Mesenchymal stem cell (in vitro differentiated cells and primary cell): ENCODE data around the gene FRY.

Experiments
- DNase-seq: peaks from one replicate; pipeline ENCODE4 v3.0.0-alpha.2; 2013
- H2AFZ ChIP-seq: one replicate; pipeline ENCODE4 v1.6.1; 2013; ENCODE audit warnings: low read depth, mild to moderate bottlenecking, control low read depth, inconsistent platforms, low read length, moderate library complexity
- H2AK5ac ChIP-seq: 2 replicates; pipeline ENCODE4 v1.6.1; 2013; ENCODE audit warnings: low read length, moderate library complexity, mild to moderate bottlenecking, inconsistent platforms; ENCODE audit not compliant: severe bottlenecking
- H2BK120ac ChIP-seq: one replicate; pipeline ENCODE4 v1.6.1; 2013; ENCODE audit warnings: low read depth, mild to moderate bottlenecking, inconsistent platforms, low read length, moderate library complexity
- H2BK12ac ChIP-seq, 2 experiments: one replicate each; pipeline ENCODE4 v1.6.1; 2013; ENCODE audit warnings: inconsistent platforms in 2 of 2, low read length in 2 of 2, mild to moderate bottlenecking in 2 of 2, moderate library complexity in 2 of 2, control low read depth in 1 of 2
- H2BK15ac ChIP-seq: one replicate; pipeline ENCODE4 v1.6.1; 2013; ENCODE audit warnings: mild to moderate bottlenecking, low read depth, inconsistent platforms; ENCODE audit not compliant: poor library complexity, severe bottlenecking
- H2BK5ac ChIP-seq: 2 replicates; pipeline ENCODE4 v1.6.1; 2013; ENCODE audit warnings: low read depth, mild to moderate bottlenecking, low read length, control low read depth, inconsistent platforms; ENCODE audit not compliant: poor library complexity, severe bottlenecking
- H3K14ac ChIP-seq, 2 experiments: one replicate each; pipeline ENCODE4 v1.6.1; 2013; ENCODE audit warnings: inconsistent platforms in 2 of 2, low read length in 2 of 2, control low read depth in 1 of 2, mild to moderate bottlenecking in 1 of 2, moderate library complexity in 1 of 2
- H3K18ac ChIP-seq, 2 experiments: one replicate each; pipeline ENCODE4 v1.6.1; 2013; ENCODE audit warnings: inconsistent platforms in 2 of 2, low read length in 2 of 2, control low read depth in 1 of 2, low read depth in 1 of 2, mild to moderate bottlenecking in 1 of 2
- H3K23ac ChIP-seq, 2 experiments: one replicate each; pipeline ENCODE4 v1.6.1; 2013; ENCODE audit warnings: inconsistent platforms in 2 of 2, low read length in 2 of 2, mild to moderate bottlenecking in 2 of 2, moderate library complexity in 2 of 2, control low read depth in 1 of 2
- H3K27ac ChIP-seq: 2 replicates; pipeline ENCODE4 v1.5.1; 2013; ENCODE audit warnings: mild to moderate bottlenecking, moderate library complexity, low read length, control low read depth, inconsistent platforms; ENCODE audit not compliant: poor library complexity, severe bottlenecking
- H3K27me3 ChIP-seq, 2 experiments: 2 replicates each; pipeline versions ENCODE4 v1.6.1 to v1.7.0; 2013; ENCODE audit warnings: low read length in 2 of 2, mild to moderate bottlenecking in 2 of 2, moderate library complexity in 2 of 2, control low read depth in 1 of 2, inconsistent platforms in 1 of 2; ENCODE audit not compliant: control insufficient read depth in 1 of 2, insufficient read depth in 1 of 2
- H3K36me3 ChIP-seq, 2 experiments: 2 replicates each; pipeline versions ENCODE4 v1.6.1 to v1.7.0; 2013; ENCODE audit warnings: low read length in 2 of 2, control low read depth in 1 of 2, inconsistent platforms in 1 of 2, low read depth in 1 of 2, mild to moderate bottlenecking in 1 of 2; ENCODE audit not compliant: insufficient read depth in 2 of 2, control insufficient read depth in 1 of 2
- H3K4ac ChIP-seq, 2 experiments: one replicate each; pipeline ENCODE4 v1.6.1; 2013; ENCODE audit warnings: inconsistent platforms in 2 of 2, low read length in 2 of 2, mild to moderate bottlenecking in 2 of 2, moderate library complexity in 2 of 2, control low read depth in 1 of 2, low read depth in 1 of 2
- H3K4me1 ChIP-seq: 2 replicates; pipeline ENCODE4 v1.6.1; 2013; ENCODE audit warnings: low read depth, low read length, control low read depth; ENCODE audit not compliant: control insufficient read depth, insufficient read depth
- H3K4me2 ChIP-seq: 2 replicates; pipeline ENCODE4 v1.6.1; 2013; ENCODE audit warnings: low read length, mild to moderate bottlenecking, inconsistent platforms; ENCODE audit not compliant: poor library complexity, severe bottlenecking
- H3K4me3 ChIP-seq, 2 experiments: 2 replicates each; pipeline versions ENCODE4 v1.5.1 to v1.7.0; 2013; ENCODE audit warnings: low read length in 2 of 2, mild to moderate bottlenecking in 2 of 2, control low read depth in 1 of 2, low read depth in 1 of 2; ENCODE audit not compliant: insufficient read depth in 1 of 2
- H3K79me1 ChIP-seq: replicated peaks from 2 replicates; pipeline ENCODE4 v1.6.1; 2013; ENCODE audit warnings: mild to moderate bottlenecking, control low read depth, low read length, inconsistent platforms; ENCODE audit not compliant: poor library complexity, severe bottlenecking
- H3K9ac ChIP-seq: 2 replicates; pipeline ENCODE4 v1.7.0; 2013; ENCODE audit warnings: mild to moderate bottlenecking, low read length, moderate library complexity
- H3K9me3 ChIP-seq: 2 replicates; pipeline ENCODE4 v1.7.0; 2013; ENCODE audit warnings: mild to moderate bottlenecking, low read length; ENCODE audit not compliant: control insufficient read depth
- H4K8ac ChIP-seq: one replicate; pipeline ENCODE4 v1.6.1; 2013; ENCODE audit warnings: inconsistent platforms, mild to moderate bottlenecking, low read length, moderate library complexity
- H4K91ac ChIP-seq: one replicate; pipeline ENCODE4 v1.6.1; 2013; ENCODE audit warnings: mild to moderate bottlenecking, low read length, inconsistent platforms
- WGBS: methylation state at CpG from one replicate; pipeline ENCODE4 v1.1.7; 2013; ENCODE audit warnings: mixed read lengths; 5-methylcytosine and 5-hydroxymethylcytosine counted together

Gene FRY

DNA sequence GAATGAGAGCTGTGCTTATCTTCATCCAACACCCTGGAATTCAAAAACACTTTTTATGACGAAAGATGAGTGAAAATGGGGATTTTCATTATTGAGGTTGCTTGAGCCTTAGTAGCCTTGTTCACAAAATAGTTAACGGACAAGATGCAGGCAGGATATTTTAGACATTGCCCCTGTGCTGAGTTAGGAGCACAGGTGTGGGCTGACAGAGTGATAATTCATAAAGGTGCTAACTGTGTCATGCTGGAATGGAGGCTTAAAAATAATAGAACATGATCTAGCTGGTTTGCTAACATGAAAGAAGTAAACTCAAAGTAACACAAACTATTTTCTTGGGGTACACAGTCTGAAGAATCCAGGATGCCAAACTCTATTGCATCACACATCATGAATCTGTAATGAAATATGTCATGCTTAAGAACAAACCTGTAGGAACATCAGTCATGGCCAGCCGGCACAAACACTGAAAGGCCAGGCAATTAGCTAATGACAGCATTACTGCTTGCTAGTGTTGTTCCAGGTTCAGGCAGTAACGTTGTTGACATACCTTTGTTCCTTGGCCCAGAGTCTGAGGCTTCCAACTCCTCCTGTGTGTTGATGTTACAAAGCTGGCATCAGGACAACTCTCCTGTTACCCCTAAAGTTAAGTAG is 55.3 kb downstream of the FRY start:
- 87% methylated on average over 4 of the region's 4 CpGs for WGBS
- no peaks in the 10 kb centered on the region for H3K9me3 ChIP-seq
- H3K23ac ChIP-seq, result no peak overlapping the region
- no peaks in the 10 kb centered on the region for H3K27me3 ChIP-seq
- no peak overlapping the region for H2AK5ac ChIP-seq
- H2BK5ac ChIP-seq, result no peak overlapping the region
- H2BK120ac ChIP-seq, result no peak overlapping the region
- no peaks in the 10 kb centered on the region for H3K36me3 ChIP-seq
- no peaks in the 10 kb centered on the region for H3K79me1 ChIP-seq
- no peak overlapping the region for H2AFZ ChIP-seq
- H3K4ac ChIP-seq, result no peak overlapping the region
- no peak overlapping the region for H4K91ac ChIP-seq
- H3K9ac ChIP-seq, result peak overlapping the region; percentile 20
- peak overlapping the region; percentile 31 for H4K8ac ChIP-seq
- H3K4me2 ChIP-seq, result no peak overlapping the region
- H2BK12ac ChIP-seq, result no peak overlapping the region
- H3K18ac ChIP-seq, result no peak overlapping the region
- no peak overlapping the region for H3K27ac ChIP-seq
- no peak for DNase-seq
- no peak overlapping the region for H3K14ac ChIP-seq
- H3K4me3 ChIP-seq, result no peak overlapping the region
- no peak overlapping the region for H2BK15ac ChIP-seq
- peaks cover 3% of the 10 kb centered on the region for H3K4me1 ChIP-seq

DNA sequence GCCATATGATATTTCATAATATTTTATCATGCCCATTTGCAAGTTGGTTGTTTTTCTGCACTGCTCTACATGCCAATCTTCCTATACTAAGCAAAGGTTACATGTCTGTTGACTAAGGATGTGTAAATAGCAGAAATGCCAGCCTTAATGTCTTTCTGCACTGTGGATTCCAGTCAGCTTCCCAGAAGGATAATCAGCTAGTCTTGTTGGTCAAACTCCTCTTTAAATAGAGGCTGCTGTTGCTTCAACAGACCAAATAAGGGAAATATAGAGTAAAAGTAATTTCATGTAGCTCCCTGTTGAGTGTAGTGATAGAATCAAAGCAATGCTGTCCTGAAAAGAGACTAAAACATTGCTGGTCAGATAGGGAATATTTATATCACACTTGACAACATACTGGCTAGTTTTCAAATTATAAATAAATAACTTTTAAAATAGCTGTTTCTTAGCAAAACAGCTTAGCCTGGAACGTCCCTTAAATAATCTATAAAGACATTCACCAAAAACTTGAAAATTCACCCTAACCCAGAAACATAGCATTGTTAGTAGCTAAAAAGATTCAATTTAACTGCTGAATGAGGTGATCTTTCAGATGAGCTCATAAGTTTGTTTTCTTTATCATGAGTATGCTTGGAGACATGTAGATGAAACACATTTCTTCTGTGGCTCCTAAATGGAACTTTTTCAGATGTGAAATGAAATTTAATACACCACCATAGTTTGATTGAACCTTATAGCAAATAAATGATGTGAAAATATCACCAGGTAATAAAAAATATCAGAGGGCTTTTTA is 56.6 kb downstream of the FRY start:
- Histone ChIP-seq H2BK5ac (no peak overlapping the region), H3K27me3 (no peaks in the 10 kb centered on the region), H3K23ac (no peak overlapping the region), H3K27ac (no peak overlapping the region), H4K8ac (no peak overlapping the region), H3K4me1 (peaks cover 3% of the 10 kb centered on the region), H3K18ac (no peak overlapping the region), H3K36me3 (no peaks in the 10 kb centered on the region), H2BK120ac (no peak overlapping the region), H2BK15ac (no peak overlapping the region), H2AFZ (no peak overlapping the region), H3K4ac (no peak overlapping the region), H3K79me1 (no peaks in the 10 kb centered on the region), H2BK12ac (no peak overlapping the region), H2AK5ac (no peak overlapping the region), H3K4me2 (no peak overlapping the region), H3K14ac (no peak overlapping the region), H3K9ac (no peak overlapping the region), H4K91ac (no peak overlapping the region), H3K9me3 (no peaks in the 10 kb centered on the region), H3K4me3 (no peak overlapping the region)
- peak; percentile 5 for DNase-seq
- 60% methylated on average over 1 of the region's 1 CpG for WGBS

DNA sequence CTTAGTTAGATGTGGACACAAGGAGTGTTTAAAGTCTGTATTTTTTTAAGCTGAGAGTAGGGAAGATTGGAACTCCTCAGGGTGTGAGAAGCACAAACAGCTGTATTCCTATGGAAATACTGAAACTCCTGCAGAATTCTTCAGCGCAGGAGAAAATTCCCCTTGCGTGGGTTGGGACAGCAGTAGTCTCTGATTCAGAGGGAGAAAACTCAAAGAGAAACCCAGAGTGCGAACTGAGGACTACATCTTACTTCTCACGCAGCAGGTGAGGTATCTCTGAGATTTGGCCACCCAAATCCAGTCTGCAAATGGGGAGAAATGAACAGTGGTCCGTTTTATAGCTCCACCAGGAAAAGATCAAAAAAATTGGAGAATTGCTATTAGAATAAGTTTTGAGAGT is 60.9 kb downstream of the FRY start:
- WGBS, result 90% methylated on average over 5 of the region's 5 CpGs

DNA sequence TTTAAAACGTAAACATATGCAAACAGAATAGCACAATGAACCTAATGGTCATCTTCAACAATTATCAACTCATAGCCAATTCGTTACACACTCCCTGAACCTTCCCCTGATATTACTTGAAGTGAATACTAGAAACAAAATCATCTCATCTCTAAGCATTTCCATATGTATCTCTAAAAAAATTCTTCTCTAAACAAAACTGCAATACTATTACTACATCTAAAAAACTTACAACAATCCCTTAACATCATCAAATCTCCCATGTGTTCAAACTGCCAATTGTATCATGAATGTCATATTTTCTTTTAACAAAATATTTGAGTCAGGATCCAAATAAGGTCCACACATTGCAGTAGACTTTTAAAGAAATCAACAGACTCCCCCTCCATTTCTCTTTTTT is 61.4 kb downstream of the FRY start:
- no peak overlapping the region for H3K9ac ChIP-seq
- H3K4me2 ChIP-seq, result no peak overlapping the region
- H3K9me3 ChIP-seq, result no peaks in the 10 kb centered on the region
- H4K91ac ChIP-seq, result no peak overlapping the region
- DNase-seq, result no peak
- no peak overlapping the region for H4K8ac ChIP-seq
- no peaks in the 10 kb centered on the region for H3K36me3 ChIP-seq
- H3K79me1 ChIP-seq, result no peaks in the 10 kb centered on the region
- H3K4ac ChIP-seq, result no peak overlapping the region
- no peak overlapping the region for H3K23ac ChIP-seq
- no peak overlapping the region for H2BK120ac ChIP-seq
- H2AK5ac ChIP-seq, result no peak overlapping the region
- H2BK5ac ChIP-seq, result no peak overlapping the region
- H2BK15ac ChIP-seq, result no peak overlapping the region
- no peak overlapping the region for H3K14ac ChIP-seq
- no peak overlapping the region for H3K18ac ChIP-seq
- no peak overlapping the region for H3K27ac ChIP-seq
- no peak overlapping the region for H3K4me3 ChIP-seq
- WGBS, result 80% methylated on average over 2 of the region's 2 CpGs
- H2AFZ ChIP-seq, result no peak overlapping the region
- no peak overlapping the region for H2BK12ac ChIP-seq
- peaks cover 3% of the 10 kb centered on the region for H3K4me1 ChIP-seq
- H3K27me3 ChIP-seq, result no peaks in the 10 kb centered on the region

More for the DNA sequence above, 60.9 kb downstream of the FRY start:
- Histone ChIP-seq H3K36me3 (no peaks in the 10 kb centered on the region), H3K4me1 (peaks cover 3% of the 10 kb centered on the region), H3K14ac (no peak overlapping the region), H4K91ac (no peak overlapping the region), H2BK120ac (no peak overlapping the region), H3K4me2 (no peak overlapping the region), H2BK12ac (no peak overlapping the region), H2AK5ac (no peak overlapping the region), H3K18ac (no peak overlapping the region), H3K79me1 (no peaks in the 10 kb centered on the region), H3K27ac (no peak overlapping the region), H3K23ac (no peak overlapping the region), H3K27me3 (no peaks in the 10 kb centered on the region), H2BK15ac (no peak overlapping the region), H3K4ac (no peak overlapping the region), H2AFZ (no peak overlapping the region), H3K9ac (no peak overlapping the region), H4K8ac (no peak overlapping the region), H2BK5ac (no peak overlapping the region), H3K4me3 (peak overlapping the region in 1 of 2 experiments; percentile 56), H3K9me3 (no peaks in the 10 kb centered on the region)
- no peak for DNase-seq
